ENCODE measurements around the gene DOP1A. TPM values are rescaled to one million over a fixed set of nuclear protein-coding genes. Genes with fewer than 3 reads are reported as not detected.

The DOP1A gene
- total RNA-seq, 4 donors from 2014 or later = 25.8 to 52.9 (median 40.6) TPM

DNA sequence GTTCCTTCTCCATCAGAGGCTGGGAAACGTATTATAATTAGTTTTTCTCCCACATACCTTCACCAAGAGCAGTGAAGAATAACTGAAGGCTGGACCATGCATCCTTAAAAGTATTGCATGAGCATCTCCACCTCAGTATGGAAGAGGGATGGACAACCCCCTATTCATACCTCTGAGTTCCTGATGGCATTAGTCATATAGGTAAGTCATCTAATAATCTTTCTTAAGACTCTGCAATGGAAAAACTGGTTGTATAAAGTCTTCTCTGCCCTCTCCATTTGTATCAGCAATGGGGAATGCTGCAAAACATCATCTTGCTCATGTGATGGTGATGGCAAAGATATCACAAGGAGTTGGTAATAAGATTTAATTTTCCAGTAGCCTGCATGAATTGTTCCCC is 101.1 kb downstream of the DOP1A start:
- Histone ChIP-seq H3K4me3 (no peak overlapping the region), H3K36me3 (peaks cover 0 to 93% (median 43%) of the 10 kb centered on the region in 4 donors), H3K4me1 (no peaks in the 10 kb centered on the region), H3K9me3 (no peaks in the 10 kb centered on the region), H3K27ac (no peak overlapping the region), H3K27me3 (no peaks in the 10 kb centered on the region)
- intact Hi-C loops (cut with DNase I; ENCODE audit: low total_unique reads) = no loop called here
- DNase-seq = no peak
- 75 to 84% methylated on average over 1 of the region's 1 CpG for WGBS, 2 donors (ENCODE audit: low coverage in 1 of 2)
- in situ Hi-C loops (cut with MboI; ENCODE audit: low pct_ligation_motif_present in 1 of 4, low pct_unique_long_range_greater_than_20kb in 1 of 4, low sequenced_read_pairs in 3 of 4) = no loop called here
- TF ChIP-seq POLR2A (IDR thresholded peaks at IDR 0.05) = no peak

DNA sequence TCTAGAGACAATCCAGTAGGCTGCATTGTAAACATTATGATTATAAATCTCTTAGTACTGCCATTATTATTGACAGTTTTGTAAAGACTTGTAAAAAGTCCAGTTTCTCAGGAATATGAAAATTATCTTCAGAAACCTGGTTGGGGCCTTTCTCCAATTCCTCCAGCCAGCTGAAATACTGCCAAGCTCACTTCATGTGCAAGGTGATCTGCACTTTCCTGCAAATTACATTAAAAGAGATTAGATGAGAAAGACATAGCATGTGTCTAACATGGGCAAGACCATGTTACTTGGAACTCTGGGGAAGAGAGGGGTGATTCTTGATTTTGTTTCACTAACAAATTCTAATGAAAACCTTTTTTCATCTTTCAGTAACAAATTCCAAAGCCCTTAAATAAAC is 101.6 kb downstream of the DOP1A start:
- Histone ChIP-seq H3K27me3 (no peaks in the 10 kb centered on the region), H3K9me3 (no peaks in the 10 kb centered on the region), H3K27ac (no peak overlapping the region), H3K4me1 (no peaks in the 10 kb centered on the region), H3K36me3 (peaks cover 0 to 95% (median 40%) of the 10 kb centered on the region in 4 donors), H3K4me3 (no peak overlapping the region)
- DNase-seq = no peak
- in situ Hi-C loops (cut with MboI; ENCODE audit: low pct_ligation_motif_present in 1 of 4, low pct_unique_long_range_greater_than_20kb in 1 of 4, low sequenced_read_pairs in 3 of 4) = no loop called here
- intact Hi-C loops (cut with DNase I; ENCODE audit: low total_unique reads) = no loop called here
- TF ChIP-seq EP300 (IDR thresholded peaks at IDR 0.05; ENCODE audit: low read depth) (no peak), POLR2AphosphoS5 (IDR thresholded peaks at IDR 0.05) (no peak)

DNA sequence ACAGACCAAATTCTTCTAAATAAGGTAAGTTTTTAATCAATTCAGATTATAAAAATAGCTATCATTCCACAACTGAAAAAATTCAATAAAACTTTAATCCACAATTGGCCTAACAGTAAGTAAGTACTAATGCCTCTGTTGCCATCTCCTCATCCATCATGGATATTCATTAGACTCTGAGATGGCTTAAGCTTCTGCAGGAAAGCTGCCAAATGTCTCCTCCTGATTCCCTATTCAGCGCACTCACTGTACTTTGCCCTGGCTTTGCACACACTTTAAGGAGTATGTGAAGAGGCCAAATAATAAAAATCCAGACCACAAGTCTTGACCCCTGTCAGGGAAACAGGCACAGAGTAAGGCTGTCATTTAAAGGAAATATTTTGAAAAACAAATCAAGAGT is 102.0 kb downstream of the DOP1A start:
- intact Hi-C loops (cut with DNase I; ENCODE audit: low total_unique reads) (no loop called here), in situ Hi-C loops (cut with MboI; ENCODE audit: low pct_ligation_motif_present in 1 of 4, low pct_unique_long_range_greater_than_20kb in 1 of 4, low sequenced_read_pairs in 3 of 4) (no loop called here)
- no peak overlapping the region for H3K4me3 ChIP-seq
- no peaks in the 10 kb centered on the region for H3K4me1 ChIP-seq
- no peak for DNase-seq
- 57 to 59% methylated on average over 1 of the region's 1 CpG for WGBS, 2 donors (ENCODE audit: low coverage in 1 of 2)
- TF ChIP-seq POLR2AphosphoS5 (IDR thresholded peaks at IDR 0.05) (no peak), EP300 (IDR thresholded peaks at IDR 0.05; ENCODE audit: low read depth) (no peak), CTCF (IDR thresholded peaks at IDR 0.05) (no peak), POLR2A (IDR thresholded peaks at IDR 0.05) (no peak)
- H3K27ac ChIP-seq = no peak overlapping the region
- H3K36me3 ChIP-seq = peaks cover 0 to 95% (median 37%) of the 10 kb centered on the region in 4 donors
- H3K9me3 ChIP-seq = no peaks in the 10 kb centered on the region
- no peaks in the 10 kb centered on the region for H3K27me3 ChIP-seq

- intact Hi-C loops (cut with DNase I; ENCODE audit: low total_unique reads) = no loop called here
Measured at GRCh38 chr6:83176246-83176645, 108.8 kb downstream of the DOP1A start.

GRCh38 chr6:83180426-83180950 is 113.0 kb downstream of the DOP1A start:
- in situ Hi-C loops (cut with MboI; ENCODE audit: low pct_ligation_motif_present in 1 of 4, low pct_unique_long_range_greater_than_20kb in 1 of 4, low sequenced_read_pairs in 3 of 4) = loop anchor here in 1 of 4 donors (25.0 kb wide), 1 partner anchor 943 kb away; the partner anchor contains the start of gene IBTK
- Histone ChIP-seq H3K4me1 (peaks cover 0 to 5% (median 2%) of the 10 kb centered on the region in 4 donors), H3K27me3 (no peaks in the 10 kb centered on the region), H3K27ac (no peak overlapping the region), H3K4me3 (no peak overlapping the region), H3K9me3 (no peaks in the 10 kb centered on the region), H3K36me3 (peaks cover 0 to 42% (median 5%) of the 10 kb centered on the region in 4 donors)
- intact Hi-C loops (cut with DNase I; ENCODE audit: low total_unique reads) = no loop called here
- TF ChIP-seq CTCF (IDR thresholded peaks at IDR 0.05) = no peak
- TF ChIP-seq EP300 (IDR thresholded peaks at IDR 0.05; ENCODE audit: low read depth) = no peak
- no peak for TF ChIP-seq POLR2AphosphoS5 (IDR thresholded peaks at IDR 0.05)
- TF ChIP-seq POLR2A (IDR thresholded peaks at IDR 0.05) = no peak
- no peak for DNase-seq

More at GRCh38 chr6:83176246-83176645, 108.8 kb downstream of the DOP1A start:
- peaks cover 0 to 68% (median 8%) of the 10 kb centered on the region in 4 donors for H3K36me3 ChIP-seq
- H3K4me3 ChIP-seq = no peak overlapping the region
- H3K4me1 ChIP-seq = peaks cover 0 to 5% (median 2%) of the 10 kb centered on the region in 4 donors
- 68 to 85% methylated on average over 3 to 4 of the region's 4 CpGs for WGBS, 2 donors (ENCODE audit: low coverage in 1 of 2)
- TF ChIP-seq POLR2A (IDR thresholded peaks at IDR 0.05) (no peak), CTCF (IDR thresholded peaks at IDR 0.05) (no peak), EP300 (IDR thresholded peaks at IDR 0.05; ENCODE audit: low read depth) (no peak), POLR2AphosphoS5 (IDR thresholded peaks at IDR 0.05) (no peak)
- in situ Hi-C loops (cut with MboI; ENCODE audit: low pct_ligation_motif_present in 1 of 4, low pct_unique_long_range_greater_than_20kb in 1 of 4, low sequenced_read_pairs in 3 of 4) = loop anchor here in 1 of 4 donors (25.0 kb wide), 1 partner anchor 939 kb away; the partner anchor contains the start of gene IBTK
- H3K27me3 ChIP-seq = no peaks in the 10 kb centered on the region
- DNase-seq = no peak
- no peaks in the 10 kb centered on the region for H3K9me3 ChIP-seq
- H3K27ac ChIP-seq = no peak overlapping the region
